Uterus (tissue), 2 donors: Measurements from ENCODE around the gene PODN.

Experiments
- POLR2A ChIP-seq, 2 donors: fragments of 450-650 bp; IDR thresholded peaks; one replicate each; pipeline ENCODE4 v1.6.1; 2016; ENCODE audit warnings: antibody characterized with exemption in 2 of 2, mild to moderate bottlenecking in 1 of 2, moderate library complexity in 1 of 2
- TF ChIP-seq, protein P1 (sequence below), 4 experiments: fragments of 200-600 bp in 2 of 4; fragments of 450-650 bp in 2 of 4; sonication (generic) in 2 of 4; IDR thresholded peaks; one replicate each; pipeline ENCODE4 v1.5.1; 2016 to 2019; ENCODE audit warnings: antibody characterized with exemption in 4 of 4, mild to moderate bottlenecking in 2 of 4, moderate library complexity in 1 of 4

DNA sequence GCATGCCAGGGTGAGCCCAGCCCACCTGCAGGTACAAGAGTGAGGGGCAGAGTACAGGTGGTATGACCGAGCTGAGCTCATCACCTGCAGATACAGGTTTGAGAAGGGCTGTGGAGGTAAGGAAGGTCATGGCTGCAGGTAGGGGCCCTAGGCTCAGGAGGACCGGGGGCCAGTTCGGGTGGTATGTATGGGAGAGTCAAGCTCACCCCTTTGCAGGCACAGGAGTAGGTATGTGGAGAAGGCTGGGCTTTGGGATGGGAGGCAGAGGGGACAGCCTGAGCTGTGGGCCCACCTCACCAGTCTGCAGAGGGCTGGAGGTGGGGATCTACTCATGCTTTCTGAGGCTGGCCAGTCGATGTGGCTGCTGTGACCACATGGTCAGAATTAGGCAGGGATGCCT lies 17.2 kb downstream of the PODN start:
- no peak for TF ChIP-seq POLR2A (IDR thresholded peaks at IDR 0.05)
- TF ChIP-seq, protein P1, sequence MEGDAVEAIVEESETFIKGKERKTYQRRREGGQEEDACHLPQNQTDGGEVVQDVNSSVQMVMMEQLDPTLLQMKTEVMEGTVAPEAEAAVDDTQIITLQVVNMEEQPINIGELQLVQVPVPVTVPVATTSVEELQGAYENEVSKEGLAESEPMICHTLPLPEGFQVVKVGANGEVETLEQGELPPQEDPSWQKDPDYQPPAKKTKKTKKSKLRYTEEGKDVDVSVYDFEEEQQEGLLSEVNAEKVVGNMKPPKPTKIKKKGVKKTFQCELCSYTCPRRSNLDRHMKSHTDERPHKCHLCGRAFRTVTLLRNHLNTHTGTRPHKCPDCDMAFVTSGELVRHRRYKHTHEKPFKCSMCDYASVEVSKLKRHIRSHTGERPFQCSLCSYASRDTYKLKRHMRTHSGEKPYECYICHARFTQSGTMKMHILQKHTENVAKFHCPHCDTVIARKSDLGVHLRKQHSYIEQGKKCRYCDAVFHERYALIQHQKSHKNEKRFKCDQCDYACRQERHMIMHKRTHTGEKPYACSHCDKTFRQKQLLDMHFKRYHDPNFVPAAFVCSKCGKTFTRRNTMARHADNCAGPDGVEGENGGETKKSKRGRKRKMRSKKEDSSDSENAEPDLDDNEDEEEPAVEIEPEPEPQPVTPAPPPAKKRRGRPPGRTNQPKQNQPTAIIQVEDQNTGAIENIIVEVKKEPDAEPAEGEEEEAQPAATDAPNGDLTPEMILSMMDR (IDR thresholded peaks at IDR 0.05): no peak
